Stimulated activated naive CD8-positive, alpha-beta T cell treated with anti-CD3 and anti-CD28 coated beads, Interleukin-15, Interleukin-2, amounts not matched to agents 100 ng/mL and 50 ng/mL, for 24 hours (primary cell): Measurements from ENCODE around the gene ADRA2B.
"Not testable (repeated sequence)": the region's sequence is repeated elsewhere in the genome, so short reads cannot be mapped to it uniquely, and the experiment has no call there.

Experiments used
- H3K27ac Mint-ChIP-seq: one replicate; pipeline ENCODE4 v1.8.0; 2021; ENCODE audit warnings: mild to moderate bottlenecking, mixed read lengths
- H3K27me3 Mint-ChIP-seq: one replicate; pipeline ENCODE4 v1.8.0; 2021; ENCODE audit warnings: mixed read lengths
- H3K36me3 Mint-ChIP-seq: one replicate; pipeline ENCODE4 v1.8.0; 2021; ENCODE audit warnings: low read depth, mixed read lengths
- H3K4me1 Mint-ChIP-seq: one replicate; pipeline ENCODE4 v1.8.0; 2021; ENCODE audit warnings: low read depth, mixed read lengths
- H3K4me3 Mint-ChIP-seq: one replicate; pipeline ENCODE4 v1.8.0; 2021; ENCODE audit warnings: mild to moderate bottlenecking, mixed read lengths
- H3K9me3 Mint-ChIP-seq: one replicate; pipeline ENCODE4 v1.8.0; 2021; ENCODE audit warnings: mixed read lengths

The ADRA2B gene

GRCh38 chr2:96088340-96089335 lies 27.7 kb downstream of the ADRA2B start:
- Mint-ChIP-seq H3K27ac (no peak overlapping the region), H3K27me3 (no peaks in the 10 kb centered on the region), H3K4me1 (no peaks in the 10 kb centered on the region)

GRCh38 chr2:96087130-96087529 lies 29.2 kb downstream of the ADRA2B start:
- no peak overlapping the region for H3K27ac Mint-ChIP-seq
- no peaks in the 10 kb centered on the region for H3K4me1 Mint-ChIP-seq
- H3K9me3 Mint-ChIP-seq: no peaks in the 10 kb centered on the region
- H3K36me3 Mint-ChIP-seq: no peaks in the 10 kb centered on the region
- no peak overlapping the region for H3K4me3 Mint-ChIP-seq
- H3K27me3 Mint-ChIP-seq: no peaks in the 10 kb centered on the region

More at GRCh38 chr2:96088340-96089335, 27.7 kb downstream of the ADRA2B start:
- Mint-ChIP-seq H3K36me3 (no peaks in the 10 kb centered on the region), H3K9me3 (no peaks in the 10 kb centered on the region), H3K4me3 (no peak overlapping the region)

GRCh38 chr2:96085541-96086355 lies 30.6 kb downstream of the ADRA2B start:
- no peaks in the 10 kb centered on the region for H3K4me1 Mint-ChIP-seq
- no peak overlapping the region for H3K27ac Mint-ChIP-seq
- no peaks in the 10 kb centered on the region for H3K36me3 Mint-ChIP-seq
- H3K9me3 Mint-ChIP-seq: no peaks in the 10 kb centered on the region
- H3K27me3 Mint-ChIP-seq: peaks cover 3% of the 10 kb centered on the region
- no peak overlapping the region for H3K4me3 Mint-ChIP-seq

- not testable (repeated sequence) for H3K27ac Mint-ChIP-seq, H3K36me3 Mint-ChIP-seq, H3K27me3 Mint-ChIP-seq, H3K4me3 Mint-ChIP-seq, H3K9me3 Mint-ChIP-seq, H3K4me1 Mint-ChIP-seq
These were observed 31.4 kb downstream of the ADRA2B start for GRCh38 chr2:96084858-96085518.

- Mint-ChIP-seq H3K36me3 (no peaks in the 10 kb centered on the region), H3K4me3 (no peak overlapping the region)
These were observed 32.1 kb downstream of the ADRA2B start for GRCh38 chr2:96083989-96084857.

GRCh38 chr2:96083064-96083939 lies 33.1 kb downstream of the ADRA2B start:
- no peaks in the 10 kb centered on the region for H3K4me1 Mint-ChIP-seq
- H3K4me3 Mint-ChIP-seq: no peak overlapping the region
- H3K27ac Mint-ChIP-seq: no peak overlapping the region
- peaks cover 7% of the 10 kb centered on the region for H3K27me3 Mint-ChIP-seq
- H3K36me3 Mint-ChIP-seq: no peaks in the 10 kb centered on the region
- no peaks in the 10 kb centered on the region for H3K9me3 Mint-ChIP-seq

More at GRCh38 chr2:96083989-96084857, 32.1 kb downstream of the ADRA2B start:
- Mint-ChIP-seq H3K9me3 (no peaks in the 10 kb centered on the region), H3K27ac (no peak overlapping the region), H3K4me1 (no peaks in the 10 kb centered on the region), H3K27me3 (peaks cover 7% of the 10 kb centered on the region)

GRCh38 chr2:96082211-96083063 lies 33.9 kb downstream of the ADRA2B start:
- H3K4me1 Mint-ChIP-seq: no peaks in the 10 kb centered on the region
- no peak overlapping the region for H3K4me3 Mint-ChIP-seq
- H3K9me3 Mint-ChIP-seq: no peaks in the 10 kb centered on the region
- no peaks in the 10 kb centered on the region for H3K36me3 Mint-ChIP-seq
- H3K27me3 Mint-ChIP-seq: peaks cover 7% of the 10 kb centered on the region
- no peak overlapping the region for H3K27ac Mint-ChIP-seq

GRCh38 chr2:96081042-96081441 lies 35.3 kb downstream of the ADRA2B start:
- H3K4me3 Mint-ChIP-seq: no peak overlapping the region
- peaks cover 2% of the 10 kb centered on the region for H3K9me3 Mint-ChIP-seq
- peaks cover 7% of the 10 kb centered on the region for H3K27me3 Mint-ChIP-seq
- H3K36me3 Mint-ChIP-seq: no peaks in the 10 kb centered on the region
- no peaks in the 10 kb centered on the region for H3K4me1 Mint-ChIP-seq
- H3K27ac Mint-ChIP-seq: no peak overlapping the region

- no peak overlapping the region for H3K27ac Mint-ChIP-seq
- no peaks in the 10 kb centered on the region for H3K4me1 Mint-ChIP-seq
- H3K36me3 Mint-ChIP-seq: no peaks in the 10 kb centered on the region
- no peaks in the 10 kb centered on the region for H3K27me3 Mint-ChIP-seq
- H3K4me3 Mint-ChIP-seq: no peak overlapping the region
- H3K9me3 Mint-ChIP-seq: peaks cover 16% of the 10 kb centered on the region
These were observed 41.1 kb downstream of the ADRA2B start for GRCh38 chr2:96075199-96075771.

GRCh38 chr2:96074156-96074555 lies 42.2 kb downstream of the ADRA2B start:
- Mint-ChIP-seq H3K9me3 (peaks cover 16% of the 10 kb centered on the region), H3K4me1 (no peaks in the 10 kb centered on the region), H3K27me3 (no peaks in the 10 kb centered on the region), H3K36me3 (no peaks in the 10 kb centered on the region), H3K4me3 (no peak overlapping the region), H3K27ac (no peak overlapping the region)

- H3K27me3 Mint-ChIP-seq: no peaks in the 10 kb centered on the region
- peaks cover 16% of the 10 kb centered on the region for H3K9me3 Mint-ChIP-seq
- no peaks in the 10 kb centered on the region for H3K36me3 Mint-ChIP-seq
- H3K4me1 Mint-ChIP-seq: no peaks in the 10 kb centered on the region
- H3K4me3 Mint-ChIP-seq: no peak overlapping the region
- H3K27ac Mint-ChIP-seq: no peak overlapping the region
These were observed 43.1 kb downstream of the ADRA2B start for GRCh38 chr2:96073170-96073775.

GRCh38 chr2:96072746-96073145 lies 43.6 kb downstream of the ADRA2B start:
- H3K4me3 Mint-ChIP-seq: no peak overlapping the region
- no peak overlapping the region for H3K27ac Mint-ChIP-seq
- H3K36me3 Mint-ChIP-seq: no peaks in the 10 kb centered on the region
- no peaks in the 10 kb centered on the region for H3K4me1 Mint-ChIP-seq
- H3K9me3 Mint-ChIP-seq: peaks cover 16% of the 10 kb centered on the region
- no peaks in the 10 kb centered on the region for H3K27me3 Mint-ChIP-seq
